Loucy (cell line): ENCODE measurements around the gene RPL6.

Source experiments
- EZH2phosphoT487 ChIP-seq: fragments of 200-600 bp; IDR thresholded peaks from 2 replicates; pipeline ENCODE4 v1.6.1; 2018; ENCODE audit warnings: antibody characterized with exemption, mild to moderate bottlenecking, moderate library complexity, borderline replicate concordance
- TF ChIP-seq, protein P1 (sequence below): fragments of 200-600 bp; sonication (generic); conservative IDR thresholded peaks from 2 replicates; pipeline ENCODE4 v1.5.1; 2014; ENCODE audit warnings: mild to moderate bottlenecking, antibody characterized with exemption, low read length

DNA sequence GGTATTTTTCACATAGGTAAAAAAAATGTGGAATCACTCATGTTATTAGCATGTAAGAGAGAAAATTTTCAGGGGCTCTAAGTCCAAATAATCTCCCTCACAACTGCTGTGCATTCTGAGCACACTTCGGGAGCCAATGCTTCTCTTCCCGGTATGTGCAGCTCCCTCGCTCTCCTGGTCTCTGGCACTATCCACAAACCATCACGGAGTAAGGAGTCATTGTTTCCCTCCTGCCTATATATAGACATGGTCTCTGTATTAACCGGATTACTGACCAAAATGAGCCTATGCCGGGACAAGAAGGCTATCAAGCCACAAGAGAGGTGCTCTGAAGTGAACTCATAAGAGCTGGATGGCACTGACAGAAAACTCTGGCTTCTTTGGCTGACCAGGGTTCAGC lies 40.5 kb downstream of the RPL6 start:
- TF ChIP-seq, protein P1, sequence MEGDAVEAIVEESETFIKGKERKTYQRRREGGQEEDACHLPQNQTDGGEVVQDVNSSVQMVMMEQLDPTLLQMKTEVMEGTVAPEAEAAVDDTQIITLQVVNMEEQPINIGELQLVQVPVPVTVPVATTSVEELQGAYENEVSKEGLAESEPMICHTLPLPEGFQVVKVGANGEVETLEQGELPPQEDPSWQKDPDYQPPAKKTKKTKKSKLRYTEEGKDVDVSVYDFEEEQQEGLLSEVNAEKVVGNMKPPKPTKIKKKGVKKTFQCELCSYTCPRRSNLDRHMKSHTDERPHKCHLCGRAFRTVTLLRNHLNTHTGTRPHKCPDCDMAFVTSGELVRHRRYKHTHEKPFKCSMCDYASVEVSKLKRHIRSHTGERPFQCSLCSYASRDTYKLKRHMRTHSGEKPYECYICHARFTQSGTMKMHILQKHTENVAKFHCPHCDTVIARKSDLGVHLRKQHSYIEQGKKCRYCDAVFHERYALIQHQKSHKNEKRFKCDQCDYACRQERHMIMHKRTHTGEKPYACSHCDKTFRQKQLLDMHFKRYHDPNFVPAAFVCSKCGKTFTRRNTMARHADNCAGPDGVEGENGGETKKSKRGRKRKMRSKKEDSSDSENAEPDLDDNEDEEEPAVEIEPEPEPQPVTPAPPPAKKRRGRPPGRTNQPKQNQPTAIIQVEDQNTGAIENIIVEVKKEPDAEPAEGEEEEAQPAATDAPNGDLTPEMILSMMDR = no peak
- no peak for TF ChIP-seq EZH2phosphoT487
